Stomach (tissue), 4 donors: ENCODE measurements around the gene DNAH6.

Experiments used
- EP300 ChIP-seq: sonication (generic); formaldehyde crosslinking; IDR thresholded peaks from one replicate; pipeline ENCODE4 v1.6.1; 2017; ENCODE audit warnings: antibody characterized with exemption
- TF ChIP-seq, protein P1 (sequence below), 7 experiments: fragments of 450-650 bp in 4 of 7; fragments of 200-600 bp in 3 of 7; sonication (generic) in 3 of 7; IDR thresholded peaks; one replicate each; pipeline ENCODE4 v1.5.1; 2016 to 2019; ENCODE audit warnings: antibody characterized with exemption in 7 of 7, control low read depth in 2 of 7, mild to moderate bottlenecking in 1 of 7

DNA sequence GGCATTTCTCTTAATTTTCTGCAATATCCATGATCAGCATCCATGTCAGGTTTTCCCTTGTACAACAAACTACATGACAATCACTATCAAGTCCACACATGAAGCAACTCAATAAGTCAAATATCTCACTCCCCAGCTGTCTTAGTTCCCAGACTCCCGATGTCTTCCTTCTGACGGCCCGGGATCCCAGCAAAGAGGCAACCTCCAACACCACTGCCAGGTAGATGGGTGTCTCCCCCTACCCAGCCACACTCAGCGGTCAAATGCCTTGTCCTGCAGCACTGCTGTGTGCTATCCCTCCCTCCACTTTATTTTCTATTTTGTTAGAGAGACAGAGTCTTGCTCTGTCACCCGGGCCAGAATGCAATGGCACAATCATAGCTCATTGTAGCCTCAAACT, 341.3 kb downstream of the DNAH6 start:
- TF ChIP-seq EP300 = no peak
- TF ChIP-seq, protein P1, sequence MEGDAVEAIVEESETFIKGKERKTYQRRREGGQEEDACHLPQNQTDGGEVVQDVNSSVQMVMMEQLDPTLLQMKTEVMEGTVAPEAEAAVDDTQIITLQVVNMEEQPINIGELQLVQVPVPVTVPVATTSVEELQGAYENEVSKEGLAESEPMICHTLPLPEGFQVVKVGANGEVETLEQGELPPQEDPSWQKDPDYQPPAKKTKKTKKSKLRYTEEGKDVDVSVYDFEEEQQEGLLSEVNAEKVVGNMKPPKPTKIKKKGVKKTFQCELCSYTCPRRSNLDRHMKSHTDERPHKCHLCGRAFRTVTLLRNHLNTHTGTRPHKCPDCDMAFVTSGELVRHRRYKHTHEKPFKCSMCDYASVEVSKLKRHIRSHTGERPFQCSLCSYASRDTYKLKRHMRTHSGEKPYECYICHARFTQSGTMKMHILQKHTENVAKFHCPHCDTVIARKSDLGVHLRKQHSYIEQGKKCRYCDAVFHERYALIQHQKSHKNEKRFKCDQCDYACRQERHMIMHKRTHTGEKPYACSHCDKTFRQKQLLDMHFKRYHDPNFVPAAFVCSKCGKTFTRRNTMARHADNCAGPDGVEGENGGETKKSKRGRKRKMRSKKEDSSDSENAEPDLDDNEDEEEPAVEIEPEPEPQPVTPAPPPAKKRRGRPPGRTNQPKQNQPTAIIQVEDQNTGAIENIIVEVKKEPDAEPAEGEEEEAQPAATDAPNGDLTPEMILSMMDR (IDR thresholded peaks at IDR 0.05) = no peak
